Medulla oblongata (tissue), 1 donor: ENCODE data around the gene PLET1.
"Not testable (repeated sequence)": the region's sequence is repeated elsewhere in the genome, so short reads cannot be mapped to it uniquely, and the experiment has no call there.

Source experiments
- DNase-seq: peaks from one replicate; pipeline ENCODE4 v3.0.0-alpha.2; 2015; ENCODE audit errors: extremely low spot score

The PLET1 gene

DNA sequence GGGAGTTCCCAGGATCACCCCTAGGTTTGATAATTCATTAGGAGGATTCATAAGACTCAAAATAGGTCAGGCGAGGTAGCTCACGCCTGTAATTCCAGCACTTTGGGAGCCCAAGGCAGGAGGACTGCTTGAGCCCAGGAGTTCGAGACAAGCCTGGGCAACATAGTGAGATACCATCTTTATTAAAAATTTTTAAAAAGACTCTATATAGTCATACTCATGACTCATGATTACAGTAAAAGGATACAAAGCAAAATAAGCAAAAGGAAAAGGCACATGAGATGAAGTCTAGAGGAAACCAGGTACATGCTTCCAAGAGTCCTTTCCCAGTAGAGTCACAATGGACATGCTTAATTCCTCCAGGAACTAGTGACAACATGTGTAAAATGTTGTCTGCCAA lies 48.4 kb downstream of the PLET1 start:
- no peak for DNase-seq

- DNase-seq: no peak
Measured at GRCh38 chr11:112211536-112211935, 49.1 kb downstream of the PLET1 start.

DNA sequence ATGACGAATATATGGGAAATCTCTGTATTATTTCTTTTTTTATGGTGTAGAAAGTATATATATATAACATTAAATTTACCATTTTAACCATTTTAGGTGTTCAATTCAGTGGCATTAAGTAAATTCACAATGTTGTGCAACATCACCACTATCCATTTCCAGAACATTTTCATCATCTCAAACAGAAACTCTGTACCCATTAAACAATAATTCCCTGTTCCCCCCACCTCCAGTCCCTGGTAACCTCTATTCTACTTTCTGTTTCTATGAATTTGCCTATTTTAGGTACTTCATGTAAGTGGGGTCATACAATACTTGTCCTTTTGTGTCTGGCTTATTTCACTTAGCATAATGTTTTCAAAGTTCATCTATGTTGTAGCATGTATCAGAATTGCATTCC lies 49.8 kb downstream of the PLET1 start:
- DNase-seq: no peak

DNA sequence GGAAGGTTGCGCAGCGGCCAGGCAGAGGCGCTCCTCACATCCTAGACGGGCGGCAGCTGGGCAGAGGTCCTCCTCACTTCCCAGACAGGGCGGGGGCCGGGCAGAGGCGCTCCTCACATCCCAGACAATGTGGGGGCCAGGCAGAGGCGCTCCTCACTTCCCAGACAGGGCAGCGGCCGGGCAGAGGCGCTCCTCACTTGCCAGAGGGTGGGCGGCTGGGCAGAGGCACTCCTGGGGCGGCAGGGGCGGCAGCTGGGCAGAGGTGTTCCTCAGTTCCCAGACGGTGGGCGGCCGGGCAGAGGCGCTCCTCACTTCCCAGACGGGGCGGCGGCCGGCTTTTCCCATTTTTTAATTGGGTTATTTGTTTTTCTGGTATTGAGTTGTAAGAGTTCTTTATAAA lies 54.6 kb downstream of the PLET1 start:
- DNase-seq: no peak

DNA sequence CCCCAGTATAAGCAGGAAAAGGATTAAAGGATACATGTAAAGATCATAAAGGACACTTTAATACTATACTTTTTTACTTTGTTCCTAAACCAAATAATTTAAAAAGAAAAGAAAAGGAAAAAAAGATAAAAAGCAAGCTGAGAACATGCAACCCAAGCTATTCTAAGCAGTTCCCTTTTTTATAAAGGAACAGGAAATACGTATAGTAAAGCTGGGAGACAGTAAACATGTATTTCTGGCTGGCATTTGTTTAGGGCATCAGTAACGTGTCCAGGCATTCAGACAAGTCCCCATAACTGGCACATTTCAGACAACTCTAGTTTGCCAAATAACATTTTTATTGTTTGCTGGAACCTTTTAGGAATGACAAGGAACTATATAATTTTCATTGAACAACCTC lies 60.4 kb downstream of the PLET1 start:
- peak; percentile 14 for DNase-seq

DNA sequence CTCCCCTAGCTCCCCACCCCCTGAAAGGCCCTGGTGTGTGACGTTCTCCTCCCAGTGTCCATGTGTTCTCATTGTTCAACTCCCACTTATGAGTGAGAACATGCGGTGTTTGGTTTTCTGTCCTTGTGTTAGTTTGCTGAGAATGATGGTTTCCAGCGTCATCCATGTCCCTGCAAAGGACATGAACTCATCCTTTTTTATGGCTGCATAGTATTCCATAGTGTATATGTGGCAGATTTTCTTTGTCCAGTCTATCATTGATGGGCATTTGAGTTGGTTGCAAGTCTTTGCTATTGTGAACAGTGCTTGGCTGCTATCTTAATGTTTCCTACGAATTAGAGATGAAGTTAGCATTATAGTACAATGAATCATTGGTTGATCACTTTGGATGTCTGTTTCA lies 61.6 kb downstream of the PLET1 start:
- DNase-seq: not testable (repeated sequence)
